ENCODE measurements around the gene RHOB.
"Not testable (repeated sequence)": the region's sequence is repeated elsewhere in the genome, so short reads cannot be mapped to it uniquely, and the experiment has no call there.

RHOB gene

GRCh38 chr2:20454036-20454981, 7.4 kb downstream of the RHOB start:
- no peak for DNase-seq

- DNase-seq: no peak
Measured at GRCh38 chr2:20455076-20455587, 8.3 kb downstream of the RHOB start.

GRCh38 chr2:20456116-20456571, 9.3 kb downstream of the RHOB start:
- no peak for DNase-seq

- no peak for DNase-seq
Measured at GRCh38 chr2:20456636-20457426, 10.0 kb downstream of the RHOB start.

DNA sequence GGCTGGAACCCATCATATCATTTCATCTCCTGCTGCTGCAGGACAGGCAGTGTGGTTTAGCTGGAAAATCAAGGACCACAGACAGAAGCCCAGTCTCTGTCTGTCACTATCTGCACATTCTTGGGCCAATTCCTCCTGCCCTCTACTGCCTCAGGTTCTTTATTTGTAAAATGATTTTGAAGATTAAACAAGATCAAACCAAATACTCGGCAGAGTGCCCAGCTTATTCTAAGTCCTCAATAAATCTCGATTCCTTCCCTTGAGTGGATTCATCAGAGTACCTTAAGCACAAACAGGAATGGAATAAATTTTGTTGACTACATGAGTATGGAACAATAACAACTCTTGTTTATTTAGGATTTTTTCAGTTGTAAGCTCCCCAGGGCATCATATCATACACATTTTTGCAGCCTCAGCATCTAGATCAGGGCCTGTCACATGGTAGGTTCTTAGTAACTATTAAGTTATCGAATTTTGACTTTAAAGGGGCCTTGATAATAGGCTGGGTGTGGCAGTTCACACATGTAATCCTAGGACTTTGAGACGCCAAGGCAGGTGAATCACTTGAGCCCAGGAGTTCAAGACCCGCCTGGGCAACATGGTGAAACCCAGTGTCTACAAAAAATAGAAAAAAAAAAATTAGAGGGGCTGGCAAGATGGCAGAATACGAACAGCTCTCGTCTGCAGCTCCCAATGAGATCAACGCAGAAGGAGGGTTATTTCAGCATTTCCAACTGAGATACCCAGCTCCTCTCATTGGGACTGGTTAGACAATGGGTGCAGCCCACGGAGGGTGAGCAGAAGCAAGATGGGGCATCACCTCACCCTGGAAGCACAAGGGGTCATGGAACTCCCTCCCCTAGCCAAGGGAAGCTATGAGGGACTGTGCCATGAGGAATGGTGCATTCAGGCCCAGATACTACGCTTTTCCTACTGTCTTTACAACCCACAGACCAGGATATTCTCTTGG, 11.1 kb downstream of the RHOB start:
- no peak for DNase-seq

- not testable (repeated sequence) for DNase-seq
Measured at GRCh38 chr2:20458737-20459484, 12.0 kb downstream of the RHOB start.

DNA sequence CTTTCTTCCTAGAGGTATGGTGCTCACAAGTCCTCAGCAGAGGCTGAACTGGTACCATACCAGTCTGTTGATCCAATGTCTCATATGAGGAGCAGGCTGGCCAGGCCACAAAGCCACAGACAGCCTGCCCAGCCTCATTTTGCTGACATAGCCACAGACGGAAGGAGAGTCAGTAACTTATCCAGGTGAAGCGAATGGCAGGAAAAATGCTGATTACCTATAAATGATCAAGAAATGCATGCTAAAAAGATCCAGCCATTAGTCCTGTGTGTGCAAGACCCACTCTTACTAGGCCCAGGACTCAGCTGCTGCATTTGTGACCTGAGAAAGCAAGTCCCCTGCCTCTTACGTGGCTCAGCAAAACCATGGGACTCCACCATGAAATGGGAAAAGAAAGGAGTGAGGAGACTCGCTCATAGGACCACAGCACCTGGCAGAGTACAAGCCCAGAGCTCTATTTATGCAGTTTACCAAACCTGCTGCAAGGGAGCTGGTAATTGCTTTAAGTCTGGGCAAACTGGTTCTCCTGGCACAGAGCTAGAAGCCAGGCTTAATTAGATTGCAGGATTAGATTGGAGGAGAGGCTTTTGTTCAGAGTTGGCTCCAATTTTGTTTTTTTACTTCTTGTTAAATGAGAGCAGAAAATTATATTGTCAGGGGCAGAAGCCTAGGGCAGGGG, 19.0 kb downstream of the RHOB start:
- DNase-seq: no peak

GRCh38 chr2:20467789-20468548, 21.1 kb downstream of the RHOB start:
- no peak for DNase-seq

- no peak for DNase-seq
Measured at GRCh38 chr2:20468549-20469500, 22.0 kb downstream of the RHOB start.

DNA sequence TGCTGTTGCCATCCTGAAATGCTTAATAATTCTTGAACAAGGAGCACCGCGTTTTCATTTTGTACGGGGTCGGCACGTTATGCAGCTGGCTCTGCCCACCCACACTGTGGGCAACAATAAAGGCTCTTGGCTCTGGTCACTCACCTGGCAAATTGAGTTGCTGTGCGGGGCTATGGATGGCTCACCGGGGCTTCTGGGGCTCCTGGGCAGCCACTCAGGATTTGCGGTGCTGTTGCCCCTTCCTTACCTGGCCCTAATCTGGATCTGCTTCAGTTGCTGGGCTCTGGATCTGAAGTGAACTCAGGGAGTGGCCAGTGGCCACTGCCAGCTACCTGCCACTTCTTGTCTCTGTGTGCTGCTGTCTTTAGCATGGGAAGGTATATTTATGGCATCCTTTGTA, 22.7 kb downstream of the RHOB start:
- DNase-seq: no peak

GRCh38 chr2:20470211-20470610, 23.3 kb downstream of the RHOB start:
- DNase-seq: no peak

GRCh38 chr2:20471148-20471547, 24.3 kb downstream of the RHOB start:
- no peak for DNase-seq

GRCh38 chr2:20471902-20472559, 25.2 kb downstream of the RHOB start:
- no peak for DNase-seq

GRCh38 chr2:20472569-20472968, 25.7 kb downstream of the RHOB start:
- no peak for DNase-seq

- DNase-seq: no peak
Measured at GRCh38 chr2:20473128-20473527, 26.3 kb downstream of the RHOB start.

GRCh38 chr2:20474757-20475566, 28.1 kb downstream of the RHOB start:
- no peak for DNase-seq

GRCh38 chr2:20475567-20475952, 28.7 kb downstream of the RHOB start:
- DNase-seq: no peak

GRCh38 chr2:20476481-20476880, 29.6 kb downstream of the RHOB start:
- DNase-seq: no peak

Measured in CD4-positive, alpha-beta T cell treated with Interferon gamma for 1 hour (primary cell).